HL-60 (cell line): ENCODE data around the gene PPP1R3C.

Experiments used
- CTCF ChIP-seq: IDR thresholded peaks from one replicate; pipeline ENCODE4 v1.5.1; 2011; ENCODE audit warnings: low read length, control low read depth, inconsistent platforms; ENCODE audit not compliant: insufficient read depth
- GABPA ChIP-seq: IDR thresholded peaks from 2 replicates; pipeline ENCODE4 v1.6.1; 2012; ENCODE audit warnings: low read depth
- POLR2AphosphoS5 ChIP-seq: IDR thresholded peaks from 2 replicates; pipeline ENCODE4 v1.6.1; 2012; ENCODE audit warnings: low read depth
- REST ChIP-seq: IDR thresholded peaks from 2 replicates; pipeline ENCODE4 v1.6.1; 2012; ENCODE audit warnings: low read depth; ENCODE audit not compliant: insufficient replicate concordance
- SPI1 ChIP-seq: IDR thresholded peaks from 2 replicates; pipeline ENCODE4 v1.6.1; 2012; ENCODE audit warnings: low read depth, mild to moderate bottlenecking, borderline replicate concordance

GRCh38 chr10:91634246-91634645 is 1.4 kb upstream of the PPP1R3C start:
- TF ChIP-seq CTCF (no peak), POLR2AphosphoS5 (no peak), GABPA (no peak), REST (no peak), SPI1 (no peak)
